Effector memory CD8-positive, alpha-beta T cell (primary cell): ENCODE measurements around the gene DNAH11.
"Not testable (repeated sequence)": the region's sequence is repeated elsewhere in the genome, so short reads cannot be mapped to it uniquely, and the experiment has no call there.

Experiments
- ATAC-seq: fragments of 150-1000 bp; cut with Tn5 transposase; replicated peaks from 2 replicates; pipeline ENCODE4 v1.10.0; 2021; ENCODE audit warnings: mild to moderate bottlenecking, moderate library complexity
- DNase-seq, 3 experiments: peaks; one replicate each; pipeline ENCODE4 v3.0.0; 2021
- H3K27ac Mint-ChIP-seq, 2 donors: one replicate each; pipeline ENCODE4 v1.8.0; 2022; ENCODE audit warnings: mild to moderate bottlenecking in 2 of 2, mixed read lengths in 2 of 2, moderate library complexity in 2 of 2
- H3K27me3 Mint-ChIP-seq, 2 donors: one replicate each; pipeline ENCODE4 v1.8.0; 2022; ENCODE audit warnings: mixed read lengths in 2 of 2
- H3K36me3 Mint-ChIP-seq: one replicate; pipeline ENCODE4 v1.8.0; 2022; ENCODE audit warnings: mild to moderate bottlenecking, moderate library complexity, mixed read lengths; ENCODE audit not compliant: insufficient read depth
- H3K4me1 Mint-ChIP-seq, 2 donors: one replicate each; pipeline ENCODE4 v1.8.0; 2022; ENCODE audit warnings: low read depth in 2 of 2, mixed read lengths in 2 of 2
- H3K4me3 Mint-ChIP-seq, 2 donors: one replicate each; pipeline ENCODE4 v1.8.0; 2022; ENCODE audit warnings: mild to moderate bottlenecking in 2 of 2, mixed read lengths in 2 of 2, moderate library complexity in 2 of 2
- H3K9me3 Mint-ChIP-seq, 2 donors: one replicate each; pipeline ENCODE4 v1.8.0; 2022; ENCODE audit warnings: mixed read lengths in 2 of 2

The DNAH11 gene

GRCh38 chr7:21912931-21913780 lies 370.3 kb downstream of the DNAH11 start:
- Mint-ChIP-seq H3K36me3 (no peaks in the 10 kb centered on the region), H3K27ac (peak overlapping the region in 1 of 2 donors; percentile 59), H3K9me3 (no peaks in the 10 kb centered on the region), H3K4me3 (no peak overlapping the region), H3K27me3 (peaks cover 0 to 6% of the 10 kb centered on the region in 2 donors), H3K4me1 (no peaks in the 10 kb centered on the region)
- ATAC-seq (no peak), DNase-seq (no peak)

GRCh38 chr7:21914671-21915070 lies 371.8 kb downstream of the DNAH11 start:
- Mint-ChIP-seq H3K4me1 (no peaks in the 10 kb centered on the region), H3K9me3 (no peaks in the 10 kb centered on the region), H3K27me3 (peaks cover 0 to 11% of the 10 kb centered on the region in 2 donors), H3K4me3 (no peak overlapping the region), H3K36me3 (no peaks in the 10 kb centered on the region), H3K27ac (no peak overlapping the region)
- no peak for DNase-seq
- ATAC-seq: no peak

GRCh38 chr7:21915140-21915539 lies 372.3 kb downstream of the DNAH11 start:
- Mint-ChIP-seq H3K9me3 (no peaks in the 10 kb centered on the region), H3K27ac (no peak overlapping the region), H3K4me3 (no peak overlapping the region), H3K4me1 (no peaks in the 10 kb centered on the region), H3K27me3 (peaks cover 0 to 11% of the 10 kb centered on the region in 2 donors), H3K36me3 (no peaks in the 10 kb centered on the region)
- ATAC-seq (no peak), DNase-seq (no peak)

- Mint-ChIP-seq H3K9me3 (no peaks in the 10 kb centered on the region), H3K4me1 (no peaks in the 10 kb centered on the region), H3K27ac (no peak overlapping the region), H3K4me3 (no peak overlapping the region), H3K27me3 (peaks cover 0 to 13% of the 10 kb centered on the region in 2 donors), H3K36me3 (no peaks in the 10 kb centered on the region)
- ATAC-seq: no peak
- no peak for DNase-seq
Measured at GRCh38 chr7:21916176-21916575, 373.3 kb downstream of the DNAH11 start.

- no peak overlapping the region for H3K27ac Mint-ChIP-seq
Measured at GRCh38 chr7:21916629-21917028, 373.8 kb downstream of the DNAH11 start.

GRCh38 chr7:21918216-21918615 lies 375.4 kb downstream of the DNAH11 start:
- ATAC-seq: no peak
- DNase-seq: no peak
- no peaks in the 10 kb centered on the region for H3K4me1 Mint-ChIP-seq
- no peaks in the 10 kb centered on the region for H3K9me3 Mint-ChIP-seq
- H3K27me3 Mint-ChIP-seq: peaks cover 0 to 25% of the 10 kb centered on the region in 2 donors
- H3K36me3 Mint-ChIP-seq: no peaks in the 10 kb centered on the region
- no peak overlapping the region for H3K4me3 Mint-ChIP-seq
- no peak overlapping the region for H3K27ac Mint-ChIP-seq

More at GRCh38 chr7:21916629-21917028, 373.8 kb downstream of the DNAH11 start:
- H3K36me3 Mint-ChIP-seq: no peaks in the 10 kb centered on the region
- ATAC-seq (no peak), DNase-seq (no peak)
- H3K27me3 Mint-ChIP-seq: peaks cover 0 to 17% of the 10 kb centered on the region in 2 donors
- no peaks in the 10 kb centered on the region for H3K9me3 Mint-ChIP-seq
- H3K4me3 Mint-ChIP-seq: no peak overlapping the region
- H3K4me1 Mint-ChIP-seq: no peaks in the 10 kb centered on the region

GRCh38 chr7:21920936-21921335 lies 378.1 kb downstream of the DNAH11 start:
- Mint-ChIP-seq H3K27ac (no peak overlapping the region), H3K4me3 (no peak overlapping the region), H3K36me3 (no peaks in the 10 kb centered on the region), H3K4me1 (no peaks in the 10 kb centered on the region), H3K9me3 (no peaks in the 10 kb centered on the region), H3K27me3 (peaks cover 5 to 20% of the 10 kb centered on the region in 2 donors)
- ATAC-seq: no peak
- no peak for DNase-seq

GRCh38 chr7:21922605-21923004 lies 379.8 kb downstream of the DNAH11 start:
- DNase-seq (no peak), ATAC-seq (no peak)
- Mint-ChIP-seq H3K36me3 (no peaks in the 10 kb centered on the region), H3K4me1 (no peaks in the 10 kb centered on the region), H3K4me3 (no peak overlapping the region), H3K9me3 (no peaks in the 10 kb centered on the region), H3K27me3 (peaks cover 5 to 27% of the 10 kb centered on the region in 2 donors), H3K27ac (no peak overlapping the region)

GRCh38 chr7:21923658-21924057 lies 380.8 kb downstream of the DNAH11 start:
- DNase-seq: no peak
- no peaks in the 10 kb centered on the region for H3K4me1 Mint-ChIP-seq
- no peak overlapping the region for H3K4me3 Mint-ChIP-seq
- no peak for ATAC-seq
- no peaks in the 10 kb centered on the region for H3K36me3 Mint-ChIP-seq
- H3K27ac Mint-ChIP-seq: no peak overlapping the region
- H3K9me3 Mint-ChIP-seq: no peaks in the 10 kb centered on the region
- H3K27me3 Mint-ChIP-seq: peaks cover 11 to 26% of the 10 kb centered on the region in 2 donors

- Mint-ChIP-seq H3K27ac (no peak overlapping the region), H3K36me3 (no peaks in the 10 kb centered on the region), H3K4me3 (no peak overlapping the region), H3K4me1 (no peaks in the 10 kb centered on the region), H3K9me3 (peaks cover 0 to 4% of the 10 kb centered on the region in 2 donors), H3K27me3 (peaks cover 20 to 32% of the 10 kb centered on the region in 2 donors)
- DNase-seq (no peak), ATAC-seq (no peak)
Measured at GRCh38 chr7:21926448-21926847, 383.6 kb downstream of the DNAH11 start.

- no peak for DNase-seq
- Mint-ChIP-seq H3K36me3 (no peaks in the 10 kb centered on the region), H3K4me1 (no peaks in the 10 kb centered on the region), H3K27ac (no peak overlapping the region), H3K4me3 (no peak overlapping the region), H3K9me3 (peaks cover 0 to 4% of the 10 kb centered on the region in 2 donors), H3K27me3 (peaks cover 20 to 28% of the 10 kb centered on the region in 2 donors)
- ATAC-seq: no peak
Measured at GRCh38 chr7:21927693-21928092, 384.9 kb downstream of the DNAH11 start.

- not testable (repeated sequence) for H3K4me3 Mint-ChIP-seq, H3K36me3 Mint-ChIP-seq, H3K27ac Mint-ChIP-seq, DNase-seq, H3K9me3 Mint-ChIP-seq, H3K4me1 Mint-ChIP-seq, ATAC-seq
- peaks cover 12 to 14% of the 10 kb centered on the region in 2 donors for H3K27me3 Mint-ChIP-seq
Measured at GRCh38 chr7:21933293-21933692, 390.5 kb downstream of the DNAH11 start.

- Mint-ChIP-seq H3K27ac (no peak overlapping the region), H3K4me3 (no peak overlapping the region), H3K36me3 (no peaks in the 10 kb centered on the region), H3K4me1 (no peaks in the 10 kb centered on the region), H3K9me3 (peaks cover 0 to 4% of the 10 kb centered on the region in 2 donors), H3K27me3 (peaks cover 4 to 5% of the 10 kb centered on the region in 2 donors)
- ATAC-seq: no peak
- no peak for DNase-seq
Measured at GRCh38 chr7:21934808-21935207, 392.0 kb downstream of the DNAH11 start.

GRCh38 chr7:21938463-21938862 lies 395.6 kb downstream of the DNAH11 start:
- no peak for DNase-seq
- Mint-ChIP-seq H3K27me3 (peaks cover 0 to 8% of the 10 kb centered on the region in 2 donors), H3K36me3 (no peaks in the 10 kb centered on the region), H3K27ac (no peak overlapping the region), H3K4me1 (no peaks in the 10 kb centered on the region), H3K4me3 (no peak overlapping the region), H3K9me3 (no peaks in the 10 kb centered on the region)
- ATAC-seq: no peak
